Uterus (tissue), 2 donors: Measurements from ENCODE around the gene METTL5.

Experiments
- POLR2A ChIP-seq, 2 donors: fragments of 450-650 bp; IDR thresholded peaks; one replicate each; pipeline ENCODE4 v1.6.1; 2016; ENCODE audit warnings: antibody characterized with exemption in 2 of 2, mild to moderate bottlenecking in 1 of 2, moderate library complexity in 1 of 2
- TF ChIP-seq, protein P1 (sequence below), 4 experiments: fragments of 200-600 bp in 2 of 4; fragments of 450-650 bp in 2 of 4; sonication (generic) in 2 of 4; IDR thresholded peaks; one replicate each; pipeline ENCODE4 v1.5.1; 2016 to 2019; ENCODE audit warnings: antibody characterized with exemption in 4 of 4, mild to moderate bottlenecking in 2 of 4, moderate library complexity in 1 of 4

DNA sequence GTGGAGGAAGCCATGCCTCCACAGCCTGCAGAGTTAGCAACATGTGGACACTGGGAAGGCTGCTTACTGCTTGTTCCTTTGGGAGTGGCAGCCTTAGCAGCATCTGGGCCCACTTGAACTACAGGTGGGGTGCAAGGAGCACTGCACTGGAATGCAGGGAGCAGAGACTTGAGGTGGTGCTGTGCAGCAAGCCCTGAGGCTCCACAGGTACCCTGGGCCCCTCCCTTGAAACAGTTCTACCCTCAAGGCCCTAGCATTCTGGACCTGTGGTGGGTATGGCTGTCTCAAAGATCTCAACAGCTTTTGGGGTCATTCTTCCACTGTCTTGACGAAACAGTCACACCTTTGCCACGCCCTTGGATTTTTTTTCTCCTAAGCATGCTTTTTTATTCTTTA, 16.0 kb upstream of the METTL5 start:
- TF ChIP-seq POLR2A (IDR thresholded peaks at IDR 0.05) = no peak
- TF ChIP-seq, protein P1, sequence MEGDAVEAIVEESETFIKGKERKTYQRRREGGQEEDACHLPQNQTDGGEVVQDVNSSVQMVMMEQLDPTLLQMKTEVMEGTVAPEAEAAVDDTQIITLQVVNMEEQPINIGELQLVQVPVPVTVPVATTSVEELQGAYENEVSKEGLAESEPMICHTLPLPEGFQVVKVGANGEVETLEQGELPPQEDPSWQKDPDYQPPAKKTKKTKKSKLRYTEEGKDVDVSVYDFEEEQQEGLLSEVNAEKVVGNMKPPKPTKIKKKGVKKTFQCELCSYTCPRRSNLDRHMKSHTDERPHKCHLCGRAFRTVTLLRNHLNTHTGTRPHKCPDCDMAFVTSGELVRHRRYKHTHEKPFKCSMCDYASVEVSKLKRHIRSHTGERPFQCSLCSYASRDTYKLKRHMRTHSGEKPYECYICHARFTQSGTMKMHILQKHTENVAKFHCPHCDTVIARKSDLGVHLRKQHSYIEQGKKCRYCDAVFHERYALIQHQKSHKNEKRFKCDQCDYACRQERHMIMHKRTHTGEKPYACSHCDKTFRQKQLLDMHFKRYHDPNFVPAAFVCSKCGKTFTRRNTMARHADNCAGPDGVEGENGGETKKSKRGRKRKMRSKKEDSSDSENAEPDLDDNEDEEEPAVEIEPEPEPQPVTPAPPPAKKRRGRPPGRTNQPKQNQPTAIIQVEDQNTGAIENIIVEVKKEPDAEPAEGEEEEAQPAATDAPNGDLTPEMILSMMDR (IDR thresholded peaks at IDR 0.05) = no peak
